Kidney glomerular epithelial cell (primary cell): Measurements from ENCODE around the gene AGTR1.
"Not testable (repeated sequence)": the region's sequence is repeated elsewhere in the genome, so short reads cannot be mapped to it uniquely, and the experiment has no call there.

Source experiments
- DNase-seq: peaks from one replicate; lab custom pipeline; 2025; lab: John Stamatoyannopoulos, UW

The AGTR1 gene

DNA sequence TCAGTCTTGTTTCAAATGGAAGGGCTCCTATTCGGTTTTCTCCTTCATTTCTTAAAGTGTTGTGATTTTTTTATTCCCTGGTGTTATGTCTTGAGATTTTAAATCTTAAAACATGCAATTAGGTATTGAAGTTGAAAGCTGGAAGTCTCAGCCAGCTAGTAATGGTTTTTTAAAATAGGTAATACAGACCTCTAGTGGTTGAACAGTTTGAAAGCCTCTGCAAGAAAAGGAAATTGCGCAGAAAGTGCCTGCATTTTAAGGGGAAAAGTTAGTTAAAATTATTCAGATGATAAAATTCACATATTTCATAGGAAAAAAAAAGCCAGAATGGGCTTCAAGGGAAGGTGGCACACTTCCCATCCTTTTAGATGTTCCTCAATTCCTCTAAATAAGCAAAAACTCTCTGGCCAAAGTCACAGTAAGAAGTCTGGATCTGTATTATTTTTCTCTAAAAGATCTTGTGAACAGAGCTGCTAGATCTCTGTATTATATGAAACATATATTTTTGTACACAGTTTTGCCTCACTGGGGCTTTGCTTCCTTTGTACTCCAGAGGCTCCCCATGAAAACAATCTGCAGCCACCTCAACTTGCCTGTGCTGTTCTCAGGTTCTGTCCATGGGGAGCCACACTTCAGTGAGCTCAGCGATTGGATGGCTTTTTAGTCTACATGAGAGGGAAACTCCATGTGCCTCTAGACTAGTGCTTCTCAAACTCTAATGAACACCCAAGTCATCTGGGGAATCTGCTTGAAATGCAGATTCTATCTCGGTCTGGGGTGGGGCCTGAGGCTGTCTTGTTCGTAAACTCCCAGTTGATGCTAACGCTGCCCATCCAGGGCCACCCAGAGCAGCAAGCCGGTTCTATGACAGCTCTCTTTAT lies 21.5 kb downstream of the AGTR1 start:
- DNase-seq: no peak

DNA sequence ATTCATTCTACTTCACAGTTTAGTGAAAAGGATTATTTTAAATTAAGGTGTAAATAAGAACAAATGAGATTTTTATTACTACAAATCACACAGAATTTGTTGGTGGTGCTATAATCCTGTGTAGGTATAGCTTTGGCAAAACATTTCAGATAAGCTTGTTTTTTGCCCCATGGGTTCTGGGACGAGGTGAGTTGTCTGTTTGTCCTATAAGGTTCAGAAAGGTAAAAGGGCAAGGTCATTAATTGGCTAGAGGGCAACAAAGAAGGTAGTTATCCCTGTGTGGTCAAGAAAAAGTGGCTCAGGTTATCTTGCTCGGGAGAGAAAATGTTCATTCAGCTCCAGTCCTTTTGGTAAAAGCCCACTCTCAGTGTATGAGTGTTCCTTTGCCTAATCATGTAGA lies 23.2 kb downstream of the AGTR1 start:
- DNase-seq: no peak

DNA sequence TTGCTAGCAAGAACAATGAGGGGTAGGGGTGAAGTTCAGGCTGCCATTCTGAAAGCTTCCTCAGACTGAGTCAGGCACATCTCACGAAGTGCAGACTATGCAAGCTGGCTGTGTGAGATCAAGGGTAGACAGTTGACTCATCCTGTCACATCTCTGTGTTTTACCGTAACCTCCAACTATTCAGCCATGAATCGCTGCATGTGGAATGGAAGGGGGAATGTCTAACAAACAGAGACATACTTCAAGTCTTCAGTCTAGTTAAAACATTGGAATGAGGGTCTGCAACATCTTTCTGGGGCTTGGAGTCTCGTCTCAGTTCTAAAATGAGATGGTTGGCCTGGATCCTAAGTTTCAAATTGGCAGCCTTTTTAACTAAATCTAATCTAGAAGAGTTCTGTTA lies 25.9 kb downstream of the AGTR1 start:
- peak; percentile 69 for DNase-seq

DNA sequence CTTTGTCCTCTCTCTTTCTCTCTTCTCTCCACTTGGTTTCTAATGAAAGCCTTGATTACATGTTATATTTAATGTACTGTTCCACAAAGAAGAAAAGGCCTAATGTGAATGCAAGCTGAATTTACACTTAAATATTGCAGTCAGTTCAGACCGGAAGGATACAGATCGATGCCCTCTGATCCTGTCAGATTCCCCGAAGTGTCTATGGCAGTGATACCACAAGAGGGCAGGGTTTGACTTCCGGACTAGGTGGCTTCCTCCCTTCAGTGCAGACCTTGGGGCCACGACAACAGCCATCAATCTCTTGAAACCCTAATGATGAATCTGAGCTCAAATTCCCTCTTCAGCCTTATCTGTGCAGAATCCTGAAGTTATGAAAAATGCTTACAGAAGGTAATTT lies 29.5 kb downstream of the AGTR1 start:
- DNase-seq: peak; percentile 17

DNA sequence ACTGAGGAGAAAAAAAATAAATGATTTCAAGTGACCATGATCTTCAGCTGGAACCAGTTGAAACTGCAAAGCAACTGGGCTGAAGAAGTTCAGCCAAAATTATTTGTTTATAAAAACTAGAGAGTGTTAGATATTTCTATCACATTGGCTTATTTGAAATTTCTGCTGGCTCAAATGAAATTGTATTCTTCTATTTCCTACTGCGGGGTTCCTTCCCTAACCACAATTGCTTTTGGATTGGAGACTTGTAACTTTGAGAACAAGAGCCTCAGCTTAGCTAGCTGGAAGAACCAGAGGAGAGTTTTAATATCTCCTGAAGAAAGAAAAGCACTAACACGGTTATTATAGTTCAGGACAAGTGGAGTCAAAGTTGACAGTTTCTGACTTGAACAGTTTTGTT lies 31.1 kb downstream of the AGTR1 start:
- no peak for DNase-seq

DNA sequence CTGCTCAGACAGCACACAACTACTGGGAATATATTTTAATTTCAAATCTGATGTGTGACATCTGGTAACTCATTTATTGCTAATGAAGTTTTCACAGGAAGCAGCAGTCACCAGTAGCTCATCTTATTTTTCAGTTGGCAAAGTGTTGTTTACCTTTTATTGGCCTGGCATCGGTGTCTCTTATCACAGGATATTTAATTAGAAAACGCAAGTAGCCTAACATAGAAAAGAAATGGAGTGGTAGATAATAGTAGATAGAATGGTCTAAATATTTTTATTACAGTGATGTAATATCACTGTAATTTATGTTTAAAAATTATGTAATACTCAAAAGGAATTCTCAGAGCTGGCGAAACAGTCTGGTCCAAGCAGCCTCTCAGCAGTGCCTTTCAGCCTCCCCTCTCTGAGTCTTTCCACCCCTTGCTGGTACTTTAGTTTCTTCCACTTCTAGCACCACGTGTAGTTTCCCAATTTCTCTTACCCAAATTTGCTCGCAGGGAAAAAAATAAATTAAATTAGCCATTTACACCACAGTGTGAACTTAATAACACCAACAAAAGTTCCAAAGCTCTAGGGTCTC lies 31.9 kb downstream of the AGTR1 start:
- DNase-seq: no peak

DNA sequence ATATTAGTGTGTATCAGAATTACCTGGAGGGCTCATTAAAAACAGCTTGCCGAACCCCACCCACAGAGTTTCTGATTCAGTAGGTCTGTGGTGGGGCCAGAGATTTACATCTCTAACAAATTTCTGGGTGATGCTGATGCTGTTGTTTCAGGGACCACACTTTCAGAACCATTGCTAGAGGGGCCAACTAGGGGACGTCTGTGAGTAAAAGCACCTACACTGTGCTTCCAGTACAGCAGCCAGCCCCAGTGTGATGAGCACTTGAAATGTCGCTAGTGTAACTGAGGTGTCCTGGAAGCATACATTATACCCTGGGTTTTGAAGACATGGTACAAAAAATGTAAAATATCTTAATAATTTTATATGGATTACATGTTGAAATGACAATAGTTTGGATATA lies 33.0 kb downstream of the AGTR1 start:
- no peak for DNase-seq

DNA sequence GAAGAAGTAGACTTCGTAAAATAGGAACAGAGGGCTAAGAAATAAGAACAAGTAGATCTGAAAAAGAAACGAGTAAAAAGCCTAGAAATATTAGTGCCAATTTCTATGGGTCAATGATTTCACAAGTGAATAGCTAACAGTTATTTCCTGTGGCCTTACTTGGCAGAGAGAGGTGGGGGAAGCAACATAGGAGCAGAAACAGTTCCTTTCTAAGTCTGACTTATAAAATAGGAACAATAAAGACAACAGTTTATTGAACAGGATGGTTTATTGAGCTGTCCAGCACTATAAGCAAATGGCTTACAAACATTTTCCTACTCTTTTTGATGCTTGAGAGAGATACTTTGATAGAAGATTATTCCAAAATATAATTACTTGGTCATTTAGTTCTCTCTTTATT lies 37.9 kb downstream of the AGTR1 start:
- DNase-seq: peak; percentile 41

DNA sequence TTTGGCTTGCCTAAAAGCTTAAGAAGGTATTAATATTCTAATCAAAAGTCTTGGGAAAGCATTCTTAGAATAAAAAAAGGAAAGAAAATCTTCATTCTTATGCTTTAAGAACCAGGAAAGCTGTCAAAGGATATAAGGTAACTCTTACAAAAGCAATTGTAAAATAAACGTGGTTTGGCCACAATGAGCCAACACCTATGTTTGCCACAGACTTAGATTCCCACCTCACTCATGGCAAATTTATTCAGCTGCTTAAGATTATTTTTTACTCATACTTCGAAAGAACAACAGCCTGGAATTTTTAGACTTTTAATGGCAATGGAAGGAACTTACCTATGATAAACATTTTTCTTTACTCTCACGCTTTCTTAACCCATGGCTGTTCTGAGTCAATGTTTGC lies 38.4 kb downstream of the AGTR1 start:
- no peak for DNase-seq

DNA sequence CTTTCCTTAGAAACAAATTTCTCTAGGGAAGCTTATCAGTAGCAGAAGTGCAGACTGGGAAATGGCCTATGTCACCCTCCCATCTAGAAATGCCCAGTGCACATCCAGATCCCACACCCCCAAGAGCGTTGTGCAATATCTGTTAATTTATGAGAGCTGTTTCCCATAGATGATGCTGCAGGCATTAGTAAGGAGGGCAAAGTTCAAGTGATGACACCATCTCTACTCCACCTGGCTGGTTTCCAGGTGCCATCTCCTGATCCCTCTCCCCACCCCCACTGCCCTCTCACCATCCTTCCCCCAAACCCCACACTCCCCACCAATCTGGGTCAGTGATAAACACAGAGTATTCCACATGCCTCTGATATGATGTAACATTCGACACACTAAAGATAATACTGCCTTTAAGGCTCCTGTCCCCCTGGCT lies 39.4 kb downstream of the AGTR1 start:
- DNase-seq: peak; percentile 66

DNA sequence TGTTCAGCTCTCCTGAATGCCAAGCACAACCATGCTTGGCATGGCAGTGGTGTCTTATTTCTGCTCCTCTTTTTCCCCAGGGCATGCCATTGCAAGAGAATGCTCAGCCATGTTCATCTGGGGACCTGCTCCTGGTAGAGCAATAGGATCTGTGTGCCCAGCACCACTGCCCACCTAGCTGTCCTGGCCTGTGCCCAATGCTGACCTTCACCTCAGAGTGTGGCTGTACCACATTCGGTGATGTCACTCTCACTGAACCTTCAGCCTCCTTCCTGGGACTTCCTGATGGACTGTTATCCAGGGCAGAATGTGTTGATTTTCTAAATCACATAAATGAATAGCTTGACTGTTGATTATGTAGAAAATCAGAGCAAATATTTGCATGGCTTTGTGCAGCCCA lies 42.0 kb downstream of the AGTR1 start:
- DNase-seq: no peak

DNA sequence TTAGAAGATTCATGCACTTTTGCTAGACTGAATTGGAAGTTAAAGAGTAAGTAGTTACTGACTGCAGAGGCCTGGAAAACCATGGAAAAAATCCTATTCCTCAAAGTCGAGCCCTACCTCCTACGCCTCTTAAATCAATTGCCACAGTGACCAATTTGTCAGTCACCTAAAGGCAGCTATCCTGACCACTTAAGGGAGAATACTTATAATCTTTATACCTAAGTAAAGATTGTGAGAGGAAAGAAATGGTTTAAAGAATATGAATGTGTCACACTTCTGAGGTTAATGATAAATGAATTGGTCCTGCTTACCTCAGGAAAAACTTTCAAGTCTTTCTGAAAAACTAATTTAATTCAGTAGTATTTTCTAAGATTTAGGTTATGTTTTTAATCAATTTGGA lies 42.6 kb downstream of the AGTR1 start:
- DNase-seq: no peak

DNA sequence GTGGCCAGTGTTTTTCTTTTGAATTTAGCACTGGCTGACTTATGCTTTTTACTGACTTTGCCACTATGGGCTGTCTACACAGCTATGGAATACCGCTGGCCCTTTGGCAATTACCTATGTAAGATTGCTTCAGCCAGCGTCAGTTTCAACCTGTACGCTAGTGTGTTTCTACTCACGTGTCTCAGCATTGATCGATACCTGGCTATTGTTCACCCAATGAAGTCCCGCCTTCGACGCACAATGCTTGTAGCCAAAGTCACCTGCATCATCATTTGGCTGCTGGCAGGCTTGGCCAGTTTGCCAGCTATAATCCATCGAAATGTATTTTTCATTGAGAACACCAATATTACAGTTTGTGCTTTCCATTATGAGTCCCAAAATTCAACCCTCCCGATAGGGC lies 43.5 kb downstream of the AGTR1 start:
- no peak for DNase-seq

DNA sequence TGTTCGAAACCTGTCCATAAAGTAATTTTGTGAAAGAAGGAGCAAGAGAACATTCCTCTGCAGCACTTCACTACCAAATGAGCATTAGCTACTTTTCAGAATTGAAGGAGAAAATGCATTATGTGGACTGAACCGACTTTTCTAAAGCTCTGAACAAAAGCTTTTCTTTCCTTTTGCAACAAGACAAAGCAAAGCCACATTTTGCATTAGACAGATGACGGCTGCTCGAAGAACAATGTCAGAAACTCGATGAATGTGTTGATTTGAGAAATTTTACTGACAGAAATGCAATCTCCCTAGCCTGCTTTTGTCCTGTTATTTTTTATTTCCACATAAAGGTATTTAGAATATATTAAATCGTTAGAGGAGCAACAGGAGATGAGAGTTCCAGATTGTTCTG lies 44.4 kb downstream of the AGTR1 start:
- no peak for DNase-seq

DNA sequence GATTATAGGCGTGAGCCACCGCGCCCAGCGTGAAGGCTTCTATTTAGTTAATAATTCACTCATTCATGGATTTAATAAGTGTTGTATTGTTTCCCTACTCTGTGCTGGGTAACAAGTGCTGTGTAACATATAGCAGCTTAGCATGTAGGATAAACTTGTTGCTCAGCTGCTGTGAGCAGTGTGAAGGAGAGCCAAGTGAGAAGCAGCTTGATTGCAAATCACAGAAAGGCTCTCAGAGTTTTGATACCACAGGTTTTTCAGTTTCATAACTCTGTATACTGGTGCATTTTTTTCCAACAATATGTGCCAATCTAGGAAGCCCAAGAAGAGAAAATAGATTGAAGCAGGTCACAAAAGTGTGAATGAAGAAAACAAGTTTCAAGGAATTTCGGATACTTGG lies 48.4 kb downstream of the AGTR1 start:
- DNase-seq: no peak

DNA sequence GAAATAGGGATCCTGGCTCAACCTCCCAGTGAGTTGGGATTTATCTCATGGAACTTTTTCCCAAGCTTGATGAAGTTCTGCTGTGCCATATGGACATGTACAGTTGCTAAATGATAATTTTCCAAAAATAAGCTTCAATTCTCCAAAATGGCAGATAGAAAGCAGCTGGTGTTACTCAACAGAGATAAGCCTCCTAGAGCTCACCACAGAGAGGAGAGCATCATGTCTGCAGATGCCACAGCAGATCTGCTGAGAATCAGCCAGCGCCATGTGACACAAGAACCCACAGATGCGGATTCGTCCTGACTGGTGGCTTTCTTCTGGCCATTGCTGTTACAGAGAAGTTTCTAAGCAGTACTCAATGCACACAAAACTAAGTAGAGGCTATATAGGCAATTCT lies 50.6 kb downstream of the AGTR1 start:
- DNase-seq: no peak

DNA sequence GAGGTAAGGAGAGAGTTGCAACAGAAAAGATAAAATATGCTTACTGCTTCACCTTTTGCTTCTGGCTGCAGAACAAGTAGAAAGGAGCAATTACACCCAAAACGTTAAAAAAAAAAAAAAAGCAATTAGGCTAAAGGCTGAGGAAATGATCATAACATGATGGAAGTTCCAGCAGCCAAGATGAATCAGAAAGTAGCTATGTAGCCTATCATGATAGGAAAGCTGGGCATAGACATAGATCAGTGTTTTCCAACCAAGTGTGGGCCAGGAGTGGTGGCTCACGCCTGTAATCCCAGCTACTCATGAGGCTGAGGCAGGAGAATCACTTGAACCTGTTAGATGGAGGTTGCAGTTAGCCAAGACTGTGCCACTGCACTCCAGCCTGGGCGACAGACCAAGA lies 52.6 kb downstream of the AGTR1 start:
- no peak for DNase-seq

DNA sequence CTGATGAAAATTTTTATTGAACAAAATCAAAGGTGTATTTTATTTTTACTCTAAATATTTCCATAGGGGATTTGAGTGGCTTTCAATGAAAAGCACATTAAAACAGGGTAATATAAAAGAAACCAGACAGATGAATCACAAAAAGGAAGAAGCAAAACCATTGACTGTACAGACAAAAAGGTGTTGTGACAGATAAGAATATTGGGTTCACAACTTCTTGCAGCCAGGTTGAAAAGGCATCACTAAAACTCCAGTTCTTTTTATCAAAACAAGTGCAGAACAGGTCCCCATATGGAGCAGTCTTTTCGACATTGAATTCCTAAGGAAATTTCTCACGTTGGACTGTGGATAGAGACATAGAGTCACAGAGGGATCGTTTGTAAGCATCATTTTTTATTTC lies 53.8 kb downstream of the AGTR1 start:
- DNase-seq: no peak

DNA sequence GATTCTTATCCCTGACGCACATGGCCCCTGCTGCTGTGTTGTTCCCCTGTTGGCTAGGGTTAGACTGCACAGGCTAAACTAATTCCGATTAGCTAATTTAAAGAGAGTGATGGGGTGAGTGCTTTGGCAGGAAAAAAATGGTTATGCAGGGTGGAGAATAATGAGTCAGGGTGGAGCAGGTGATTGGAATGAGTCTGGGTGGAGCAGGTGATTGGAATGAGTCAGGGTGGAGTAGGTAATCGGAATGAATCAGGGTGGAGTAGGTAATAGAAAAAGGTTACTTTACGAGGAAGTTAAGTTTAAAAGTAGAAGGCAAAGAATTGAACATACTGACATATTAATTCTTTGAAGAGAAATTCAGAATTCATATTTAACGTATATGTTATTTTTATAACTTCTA lies 55.7 kb downstream of the AGTR1 start:
- DNase-seq: not testable (repeated sequence)

DNA sequence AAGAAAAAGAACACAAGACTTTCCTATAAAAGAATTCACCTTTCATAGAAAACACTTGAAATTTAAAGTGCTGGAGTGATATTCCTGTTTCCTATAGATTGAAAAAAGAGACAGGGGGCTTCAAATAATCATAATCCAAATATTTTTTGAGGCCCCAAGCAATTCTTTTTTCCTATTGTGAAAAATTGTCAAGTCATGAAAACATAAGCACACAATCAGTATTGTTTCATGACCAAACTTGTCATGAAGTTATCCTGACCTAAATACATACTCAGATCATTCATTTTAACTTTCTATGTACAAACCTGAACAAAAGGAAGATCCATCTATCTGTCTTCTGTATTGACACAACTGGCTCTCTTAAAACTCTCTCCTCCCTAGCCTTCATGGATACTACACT lies 57.9 kb downstream of the AGTR1 start:
- DNase-seq: no peak

DNA sequence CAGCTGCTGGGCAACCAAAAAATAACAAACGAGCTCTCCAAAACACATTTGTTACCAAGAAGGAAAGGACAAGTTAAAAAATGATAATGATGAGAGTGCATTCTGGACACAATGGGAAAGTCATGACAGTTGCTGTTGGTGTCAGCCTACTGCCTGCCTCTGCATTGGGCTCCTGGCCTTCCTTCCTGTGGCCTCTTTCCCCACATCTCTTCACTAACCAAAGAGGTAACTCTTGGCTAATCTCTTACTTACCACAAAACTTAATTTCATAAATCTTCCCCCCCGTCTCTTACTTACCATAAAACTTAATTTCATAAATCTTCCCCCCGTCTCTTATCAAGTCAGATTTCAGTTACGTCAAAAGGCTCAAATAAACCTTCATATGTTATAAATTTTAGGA lies 58.6 kb downstream of the AGTR1 start:
- no peak for DNase-seq

DNA sequence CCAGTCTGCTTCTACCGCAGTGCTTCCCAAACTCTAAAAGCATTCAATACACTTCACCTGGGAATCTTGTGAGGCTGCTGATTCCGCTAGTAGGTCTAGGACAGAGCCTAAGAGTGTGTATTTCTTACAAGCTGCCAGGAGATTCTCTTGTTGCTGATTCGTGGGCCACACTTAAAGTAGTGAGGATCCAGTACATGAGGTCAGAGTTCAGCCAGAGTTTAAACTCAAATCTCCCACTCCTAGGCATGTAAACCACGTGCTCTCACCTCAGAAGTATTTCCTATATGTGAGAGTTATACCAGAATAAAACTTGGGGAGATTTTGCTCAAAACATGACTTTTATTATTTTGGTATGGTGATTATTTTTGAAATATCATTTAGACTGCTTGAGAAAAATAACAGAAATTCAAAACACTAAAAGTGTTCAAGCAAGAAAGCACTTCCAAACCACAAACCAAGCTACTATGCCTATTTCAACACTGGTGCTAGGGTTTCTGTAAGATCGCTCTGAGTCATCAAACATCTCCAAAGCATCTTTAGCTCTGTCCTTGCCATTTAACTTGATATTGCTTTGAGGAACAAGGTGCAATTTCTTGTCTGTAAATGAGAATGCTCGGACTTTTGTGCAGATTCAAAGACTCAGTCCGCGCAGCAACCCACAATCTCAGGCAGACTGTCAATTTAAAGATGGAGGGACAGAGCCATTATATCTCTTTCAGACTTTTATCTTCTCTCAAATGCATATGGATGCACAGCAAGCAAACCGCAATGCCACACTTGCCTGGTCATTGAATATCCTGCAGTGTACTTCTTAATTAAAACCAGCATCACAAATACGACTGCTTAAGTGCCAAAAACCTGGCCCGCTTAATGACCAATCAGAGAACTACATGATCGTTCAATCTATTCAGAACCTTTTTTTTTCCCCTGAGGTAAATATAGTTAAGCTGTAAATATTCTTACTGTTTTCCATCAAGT lies 59.8 kb downstream of the AGTR1 start:
- peak; percentile 4 for DNase-seq
